Measurements from ENCODE around the gene TNFRSF14. TPM values are rescaled to one million over a fixed set of nuclear protein-coding genes. Genes with fewer than 3 reads are reported as not detected.

The TNFRSF14 gene
- total RNA-seq, 2 experiments from 2014 or later = 191 to 194 TPM

DNA sequence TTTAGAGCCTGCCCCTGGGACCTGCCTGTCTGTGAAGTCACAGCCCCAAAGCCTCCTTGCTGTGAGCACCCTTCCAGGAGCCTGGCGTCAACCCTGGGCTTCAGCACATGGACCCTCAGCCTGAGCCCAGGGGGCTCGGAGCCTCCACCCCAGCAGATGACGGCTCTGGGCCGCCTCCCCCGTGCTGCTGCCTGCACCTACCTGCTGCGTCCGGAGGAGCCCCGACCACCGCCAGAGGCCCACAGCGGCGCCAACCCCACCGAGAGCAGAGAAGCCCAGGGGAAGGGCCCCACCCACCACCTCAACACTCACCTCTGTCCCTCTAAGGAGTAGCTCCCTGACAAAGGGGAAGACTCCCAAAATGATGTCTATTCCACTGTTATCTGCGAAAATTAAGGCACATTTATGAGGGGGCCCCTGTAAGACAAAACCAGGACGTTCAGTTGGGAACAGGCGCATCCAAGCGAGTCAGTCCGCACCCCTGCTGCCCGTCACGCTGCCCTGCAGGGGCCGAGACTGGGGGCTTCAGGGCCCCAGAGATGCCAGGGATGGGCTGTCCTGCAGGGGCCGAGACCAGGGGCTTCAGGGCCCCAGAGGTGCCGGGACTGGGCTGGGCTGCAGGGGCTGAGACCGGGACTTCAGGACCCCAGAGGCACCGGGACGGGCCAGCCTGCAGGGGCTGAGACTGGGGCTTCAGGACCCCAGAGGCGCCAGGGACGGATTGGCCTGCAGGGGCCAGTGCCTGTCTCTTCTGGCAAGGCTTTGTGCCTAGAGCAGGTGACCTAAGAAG, 45.6 kb upstream of the TNFRSF14 start:
- Histone ChIP-seq H3K27me3 (ENCODE audit: control insufficient read depth in 1 of 2, insufficient read depth in 2 of 2, low read length in 2 of 2) (no peaks in the 10 kb centered on the region), H3K27ac (ENCODE audit: low read depth in 1 of 2, low read length in 2 of 2) (no peak overlapping the region), H3K36me3 (ENCODE audit: insufficient read depth, low read length) (peaks cover 73% of the 10 kb centered on the region), H3K4me1 (ENCODE audit: insufficient read depth, low read length) (no peaks in the 10 kb centered on the region), H3K9me3 (ENCODE audit: control insufficient read depth in 1 of 2, insufficient read depth in 1 of 2, low read length in 2 of 2) (no peaks in the 10 kb centered on the region), H3K4me3 (ENCODE audit: low read length) (no peak overlapping the region)
- Mint-ChIP-seq H3K27ac (no peak overlapping the region), H3K27me3 (no peaks in the 10 kb centered on the region), H3K36me3 (ENCODE audit: low read depth) (peaks cover 49% of the 10 kb centered on the region), H3K4me3 (no peak overlapping the region), H3K4me1 (ENCODE audit: low read depth) (no peaks in the 10 kb centered on the region), H3K9me3 (no peaks in the 10 kb centered on the region)
- CTCF ChIA-PET = no interaction called here
- TF ChIP-seq, protein P1, sequence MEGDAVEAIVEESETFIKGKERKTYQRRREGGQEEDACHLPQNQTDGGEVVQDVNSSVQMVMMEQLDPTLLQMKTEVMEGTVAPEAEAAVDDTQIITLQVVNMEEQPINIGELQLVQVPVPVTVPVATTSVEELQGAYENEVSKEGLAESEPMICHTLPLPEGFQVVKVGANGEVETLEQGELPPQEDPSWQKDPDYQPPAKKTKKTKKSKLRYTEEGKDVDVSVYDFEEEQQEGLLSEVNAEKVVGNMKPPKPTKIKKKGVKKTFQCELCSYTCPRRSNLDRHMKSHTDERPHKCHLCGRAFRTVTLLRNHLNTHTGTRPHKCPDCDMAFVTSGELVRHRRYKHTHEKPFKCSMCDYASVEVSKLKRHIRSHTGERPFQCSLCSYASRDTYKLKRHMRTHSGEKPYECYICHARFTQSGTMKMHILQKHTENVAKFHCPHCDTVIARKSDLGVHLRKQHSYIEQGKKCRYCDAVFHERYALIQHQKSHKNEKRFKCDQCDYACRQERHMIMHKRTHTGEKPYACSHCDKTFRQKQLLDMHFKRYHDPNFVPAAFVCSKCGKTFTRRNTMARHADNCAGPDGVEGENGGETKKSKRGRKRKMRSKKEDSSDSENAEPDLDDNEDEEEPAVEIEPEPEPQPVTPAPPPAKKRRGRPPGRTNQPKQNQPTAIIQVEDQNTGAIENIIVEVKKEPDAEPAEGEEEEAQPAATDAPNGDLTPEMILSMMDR (IDR thresholded peaks at IDR 0.05) = no peak
- intact Hi-C loops (cut with DNase I, micrococcal nuclease) = no loop called here
- DNase-seq = no peak
- POLR2A ChIA-PET = no interaction called here
- ATAC-seq (ENCODE audit: poor library complexity) = no peak

DNA sequence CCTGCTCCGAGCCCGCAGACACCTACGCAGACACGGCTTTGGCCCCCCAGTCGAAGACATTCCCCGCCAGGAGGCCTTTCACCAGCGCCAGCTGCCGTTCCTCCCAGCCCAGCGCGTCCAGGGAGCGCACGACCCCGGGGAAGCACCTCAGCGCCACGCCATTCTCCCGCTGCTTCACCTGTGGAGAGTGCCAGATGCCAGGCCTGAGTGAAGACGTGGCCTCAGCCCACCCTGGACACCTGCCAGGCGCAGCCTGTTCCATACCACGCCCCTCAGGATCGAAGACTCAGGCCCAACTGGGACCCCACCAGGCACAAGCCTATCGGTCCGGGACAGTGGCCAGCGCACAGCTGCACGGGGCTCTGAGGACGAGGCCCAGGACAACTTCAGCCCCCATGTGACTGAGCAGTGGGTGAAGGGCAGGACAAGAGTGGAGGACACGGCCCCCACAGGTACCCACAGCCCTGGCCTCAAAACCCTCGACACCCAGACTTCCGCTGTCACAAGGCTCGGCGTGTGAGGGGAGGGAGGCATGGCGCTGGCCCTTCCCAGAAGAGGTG, 43.2 kb upstream of the TNFRSF14 start:
- Histone ChIP-seq H3K27ac (ENCODE audit: low read depth in 1 of 2, low read length in 2 of 2) (no peak overlapping the region), H3K4me1 (ENCODE audit: insufficient read depth, low read length) (no peaks in the 10 kb centered on the region), H3K36me3 (ENCODE audit: insufficient read depth, low read length) (peaks cover 93% of the 10 kb centered on the region), H3K27me3 (ENCODE audit: control insufficient read depth in 1 of 2, insufficient read depth in 2 of 2, low read length in 2 of 2) (no peaks in the 10 kb centered on the region), H3K9me3 (ENCODE audit: control insufficient read depth in 1 of 2, insufficient read depth in 1 of 2, low read length in 2 of 2) (no peaks in the 10 kb centered on the region), H3K4me3 (ENCODE audit: low read length) (no peak overlapping the region)
- intact Hi-C loops (cut with DNase I, micrococcal nuclease) = no loop called here
- H3K4me3 Mint-ChIP-seq = no peak overlapping the region
- peaks cover 70% of the 10 kb centered on the region for H3K36me3 Mint-ChIP-seq (ENCODE audit: low read depth)
- H3K27me3 Mint-ChIP-seq = no peaks in the 10 kb centered on the region
- H3K27ac Mint-ChIP-seq = no peak overlapping the region
- ChIA-PET CTCF (no interaction called here), POLR2A (no interaction called here)
- no peaks in the 10 kb centered on the region for H3K4me1 Mint-ChIP-seq (ENCODE audit: low read depth)
- no peaks in the 10 kb centered on the region for H3K9me3 Mint-ChIP-seq
- ATAC-seq (ENCODE audit: poor library complexity) = no peak
- no peak for DNase-seq
- TF ChIP-seq, protein P1 (IDR thresholded peaks at IDR 0.05) = no peak

DNA sequence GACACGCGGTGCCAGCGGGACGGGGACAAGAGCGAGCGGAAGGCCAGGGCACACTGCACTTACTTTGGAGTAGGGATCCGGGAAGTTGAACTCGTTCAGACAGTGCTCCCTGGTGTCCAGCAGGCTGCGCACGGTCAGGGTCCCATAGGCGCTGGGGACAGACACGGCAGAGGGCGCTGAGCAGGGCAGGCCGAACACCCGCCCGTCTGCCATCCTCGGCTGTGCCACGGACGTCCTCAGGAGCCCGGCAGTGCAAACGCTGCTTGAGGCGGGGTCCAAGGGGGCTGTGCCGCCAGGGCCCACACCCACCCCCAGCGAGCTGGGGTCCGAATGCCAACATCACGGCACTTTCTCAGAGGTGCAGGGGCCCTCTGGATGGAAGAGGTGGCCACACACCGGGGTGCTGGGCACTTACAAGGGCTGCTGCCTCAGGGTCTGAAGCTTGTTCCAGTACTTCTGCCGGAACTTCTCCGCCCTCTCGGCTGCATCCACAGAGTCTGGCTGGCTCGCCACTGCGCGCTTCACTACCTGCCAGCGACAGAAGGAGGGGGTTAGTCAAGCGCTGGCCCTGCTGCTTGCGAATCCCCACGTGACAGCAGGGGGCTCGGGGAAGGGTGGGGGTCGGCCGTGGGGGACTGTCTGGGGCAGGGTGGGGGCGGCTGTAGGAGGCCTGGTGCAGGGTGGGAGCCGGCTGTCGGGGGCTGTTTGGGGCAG, 42.1 kb upstream of the TNFRSF14 start:
- peaks cover 96% of the 10 kb centered on the region for H3K36me3 ChIP-seq (ENCODE audit: insufficient read depth, low read length)
- Mint-ChIP-seq H3K4me1 (ENCODE audit: low read depth) (no peaks in the 10 kb centered on the region), H3K36me3 (ENCODE audit: low read depth) (peaks cover 69% of the 10 kb centered on the region), H3K9me3 (no peaks in the 10 kb centered on the region), H3K27me3 (no peaks in the 10 kb centered on the region), H3K4me3 (no peak overlapping the region), H3K27ac (no peak overlapping the region)
- H3K4me3 ChIP-seq (ENCODE audit: low read length) = no peak overlapping the region
- no peak overlapping the region for H3K27ac ChIP-seq (ENCODE audit: low read depth in 1 of 2, low read length in 2 of 2)
- H3K27me3 ChIP-seq (ENCODE audit: control insufficient read depth in 1 of 2, insufficient read depth in 2 of 2, low read length in 2 of 2) = no peaks in the 10 kb centered on the region
- CTCF ChIA-PET = no interaction called here
- DNase-seq (no peak), ATAC-seq (ENCODE audit: poor library complexity) (no peak)
- intact Hi-C loops (cut with DNase I, micrococcal nuclease) = no loop called here
- POLR2A ChIA-PET = no interaction called here
- H3K4me1 ChIP-seq (ENCODE audit: insufficient read depth, low read length) = no peaks in the 10 kb centered on the region
- TF ChIP-seq, protein P1 (IDR thresholded peaks at IDR 0.05) = no peak
- no peaks in the 10 kb centered on the region for H3K9me3 ChIP-seq (ENCODE audit: control insufficient read depth in 1 of 2, insufficient read depth in 1 of 2, low read length in 2 of 2)

Measured in CD4-positive, alpha-beta T cell (primary cell).